Effector CD8-positive, alpha-beta T cell (primary cell): Measurements from ENCODE around the gene FAM149B1.
A peak's percentile ranks its signal among the peaks of the same experiment; 100 is the strongest.
"Not testable (repeated sequence)": the region's sequence is repeated elsewhere in the genome, so short reads cannot be mapped to it uniquely, and the experiment has no call there.

Experiments
- DNase-seq: peaks from one replicate; lab custom pipeline; 2025; lab: John Stamatoyannopoulos, UW

Gene FAM149B1

GRCh38 chr10:73233883-73234282 is 66.0 kb downstream of the FAM149B1 start:
- DNase-seq = no peak

- no peak for DNase-seq
These were observed 66.8 kb downstream of the FAM149B1 start for GRCh38 chr10:73234695-73235094.

DNA sequence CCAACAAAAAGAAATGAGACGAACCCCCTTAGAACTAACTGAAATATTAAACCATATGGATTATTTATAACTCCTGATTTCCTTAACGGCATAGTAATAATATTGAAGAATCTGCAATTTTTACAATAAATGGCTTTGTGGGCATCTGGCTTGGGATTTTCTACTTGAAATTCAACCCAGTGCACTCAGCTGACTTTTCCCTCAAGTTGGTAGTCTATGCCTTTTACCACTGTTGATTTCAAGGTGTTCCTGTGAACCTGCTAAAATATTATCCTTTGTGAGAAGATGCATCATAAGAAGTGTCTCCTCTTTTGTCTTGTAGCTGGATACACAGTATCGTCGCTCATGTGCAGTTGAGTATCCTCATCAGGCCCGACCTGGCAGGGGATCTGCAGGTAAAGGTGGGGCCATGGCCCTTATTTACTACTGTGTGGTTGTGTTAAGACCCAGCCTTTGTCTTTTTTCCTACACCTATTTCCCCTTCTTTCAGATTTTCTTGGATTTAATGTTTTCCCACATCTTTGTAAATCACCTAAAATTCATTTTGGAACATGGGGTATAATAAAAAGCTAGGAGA is 71.2 kb downstream of the FAM149B1 start:
- DNase-seq = no peak

- no peak for DNase-seq
These were observed 72.0 kb downstream of the FAM149B1 start for GRCh38 chr10:73239908-73240307.

DNA sequence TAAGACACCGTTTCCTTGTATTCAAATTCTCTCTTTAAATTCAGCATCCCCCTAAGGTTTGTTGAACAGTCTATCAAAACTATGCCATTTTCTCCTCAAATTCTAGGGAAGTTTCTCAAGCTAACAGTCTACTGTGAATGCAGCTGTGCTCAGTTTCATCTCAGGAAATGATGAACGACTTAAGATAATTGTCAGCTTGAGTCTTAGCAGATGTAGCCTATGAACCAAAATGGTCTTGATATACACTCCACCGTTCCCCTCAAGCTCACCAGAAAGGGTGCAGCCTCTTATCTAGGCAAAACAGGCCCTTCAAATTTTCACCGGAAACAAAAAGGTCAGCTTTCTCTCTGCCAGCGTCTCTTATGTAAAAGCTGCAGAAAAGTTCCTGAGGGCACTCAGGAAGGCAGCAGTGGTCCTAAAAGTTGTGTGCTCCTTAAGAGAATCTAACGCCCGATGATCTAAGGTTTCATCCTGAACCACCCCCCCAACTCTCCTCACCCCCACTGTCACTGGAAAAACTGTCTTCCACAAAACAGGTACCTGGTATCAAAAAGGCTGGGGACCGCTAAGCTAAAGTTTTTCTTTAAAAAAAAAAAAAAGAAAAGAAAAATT is 77.1 kb downstream of the FAM149B1 start:
- DNase-seq = no peak

- DNase-seq = no peak
These were observed 78.4 kb downstream of the FAM149B1 start for GRCh38 chr10:73246322-73246645.

- peak; percentile 97 for DNase-seq
These were observed 79.0 kb downstream of the FAM149B1 start, which contains the start of gene DNAJC9 for GRCh38 chr10:73246646-73247508. Gene DNAJC9, minus strand, starts transcription at chr10:73247255. Its CDS starts 66 bp downstream, at chr10:73247189.

DNA sequence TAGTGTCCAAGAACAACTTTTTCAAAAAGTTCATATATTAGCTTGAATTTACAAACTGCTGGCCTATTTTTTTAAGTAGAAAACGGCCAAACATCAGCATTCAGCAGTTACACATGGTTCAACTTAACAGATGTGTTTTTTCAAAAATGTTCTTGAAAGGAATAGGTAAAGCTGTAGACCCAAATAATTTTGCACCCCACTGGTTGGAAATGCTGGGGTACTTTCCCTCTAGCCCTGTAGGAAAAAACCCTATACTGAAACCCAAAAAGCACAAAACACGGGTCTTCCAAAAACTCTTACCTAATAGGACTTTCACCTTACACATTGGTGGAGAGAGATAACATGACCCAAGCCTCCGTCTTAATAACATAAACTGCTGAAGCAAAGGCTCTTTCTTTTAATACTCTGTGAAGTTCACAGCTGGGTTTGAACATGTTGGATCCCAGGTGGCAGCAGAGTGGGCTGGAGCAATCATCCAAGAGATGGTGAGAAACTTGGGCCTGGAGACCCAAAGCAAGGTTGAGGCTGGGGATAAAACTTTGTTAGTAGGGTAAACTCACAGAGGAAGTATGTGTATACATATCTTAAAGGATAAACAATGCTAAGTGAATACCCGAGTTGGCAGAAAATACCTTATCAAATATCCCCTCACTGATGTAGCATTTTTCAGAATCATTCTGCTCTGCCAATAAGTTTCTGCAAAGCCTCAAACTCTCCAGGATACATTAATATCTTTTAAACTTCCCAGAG is 79.8 kb downstream of the FAM149B1 start:
- DNase-seq = no peak

- no peak for DNase-seq
These were observed 80.4 kb downstream of the FAM149B1 start for GRCh38 chr10:73248259-73248724.

DNA sequence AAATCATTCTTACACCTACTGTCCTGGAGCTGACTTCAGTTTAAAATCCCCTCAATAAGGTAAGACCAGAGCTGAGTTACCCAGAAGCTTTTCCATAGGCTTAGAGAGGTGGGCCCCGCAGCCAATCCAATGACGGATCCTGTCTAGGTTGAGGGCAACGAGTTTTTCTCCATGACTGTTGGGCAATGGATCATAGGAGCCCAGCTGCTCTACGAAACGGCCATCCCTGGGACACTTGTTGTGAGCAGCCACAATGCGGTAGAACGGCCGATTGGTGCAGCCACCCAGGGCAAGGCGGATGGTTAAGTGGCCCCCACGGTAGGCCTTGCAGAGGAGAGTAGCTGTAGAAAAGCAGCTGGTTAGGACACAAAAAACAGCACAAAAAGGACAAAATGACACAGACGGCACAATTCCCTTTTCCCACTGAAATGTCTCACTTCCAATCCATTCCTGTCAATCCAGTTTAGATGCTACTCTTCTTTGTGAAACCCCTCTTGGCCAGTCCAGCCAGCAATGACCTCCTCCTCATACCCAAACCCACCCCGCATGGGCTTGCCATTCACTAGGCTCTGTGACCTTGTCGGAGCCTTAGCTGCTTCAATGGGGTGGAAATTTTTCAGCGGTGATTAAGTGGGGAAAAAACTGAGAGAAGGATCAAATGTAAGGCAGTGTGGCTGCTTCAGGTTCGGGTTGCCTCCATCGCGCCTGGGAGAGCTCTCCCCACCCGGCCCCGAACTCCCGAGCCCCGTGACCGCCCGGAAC is 83.9 kb downstream of the FAM149B1 start:
- no peak for DNase-seq

DNA sequence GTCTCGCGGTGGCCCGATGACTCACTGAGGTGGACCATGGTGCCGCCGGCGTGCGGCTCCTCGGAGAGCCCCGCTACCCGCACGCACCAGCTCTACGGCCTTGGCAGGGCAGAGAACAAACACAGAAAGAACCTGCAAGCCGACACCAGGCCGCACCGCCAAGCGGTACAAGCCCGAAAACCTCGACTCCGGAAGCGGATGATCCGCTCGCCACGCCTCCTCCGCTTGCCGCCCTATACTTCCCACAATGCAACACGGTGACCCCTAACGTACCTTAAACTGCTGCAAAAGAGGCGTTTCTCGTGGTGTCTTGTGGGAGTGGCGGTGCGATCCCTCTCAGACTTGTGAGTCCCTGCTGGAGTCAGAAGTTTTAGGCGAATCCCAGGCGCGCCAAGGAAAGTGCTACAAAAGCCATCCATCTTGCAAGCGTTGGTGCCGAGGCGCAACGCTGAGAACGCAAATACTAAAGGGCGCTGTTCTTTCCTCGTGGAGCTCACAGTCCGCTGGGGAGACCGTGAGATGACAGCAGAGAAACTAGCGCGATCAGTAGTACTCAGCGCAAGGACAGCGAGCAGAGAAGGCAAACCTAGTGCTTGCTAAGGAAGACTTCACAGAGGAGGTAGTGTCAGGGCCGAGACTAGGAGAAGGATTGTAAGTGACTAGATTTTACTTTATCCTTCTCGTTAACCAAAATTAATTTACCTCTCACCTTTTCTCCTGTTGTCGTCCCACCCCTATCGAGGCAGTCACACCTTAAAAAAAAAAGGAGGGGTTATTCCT is 84.7 kb downstream of the FAM149B1 start, which contains the start of gene MRPS16:
Gene MRPS16, minus strand, starts transcription at position 200 of the 780 bp plus-strand sequence. Its CDS starts 162 bp downstream, at position 38.
- peak; percentile 91 for DNase-seq

DNA sequence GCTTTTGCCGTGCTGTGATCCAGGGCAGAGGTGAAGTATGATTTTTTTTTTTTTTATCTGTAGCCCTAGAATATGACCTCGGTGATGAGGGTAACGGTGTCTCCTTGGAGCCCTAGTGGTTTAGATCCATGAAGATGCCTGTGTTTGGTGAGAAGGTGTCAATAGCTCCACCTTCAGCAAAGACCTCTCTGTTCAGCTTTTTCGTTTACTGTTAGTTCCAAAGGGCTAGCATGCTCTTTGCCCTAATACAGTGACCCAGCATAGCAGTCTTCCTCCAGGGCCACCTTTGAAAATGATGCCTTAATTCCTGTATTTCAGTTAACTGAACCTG is 85.3 kb downstream of the FAM149B1 start:
- DNase-seq = no peak

GRCh38 chr10:73258612-73259011 is 90.7 kb downstream of the FAM149B1 start:
- not testable (repeated sequence) for DNase-seq

DNA sequence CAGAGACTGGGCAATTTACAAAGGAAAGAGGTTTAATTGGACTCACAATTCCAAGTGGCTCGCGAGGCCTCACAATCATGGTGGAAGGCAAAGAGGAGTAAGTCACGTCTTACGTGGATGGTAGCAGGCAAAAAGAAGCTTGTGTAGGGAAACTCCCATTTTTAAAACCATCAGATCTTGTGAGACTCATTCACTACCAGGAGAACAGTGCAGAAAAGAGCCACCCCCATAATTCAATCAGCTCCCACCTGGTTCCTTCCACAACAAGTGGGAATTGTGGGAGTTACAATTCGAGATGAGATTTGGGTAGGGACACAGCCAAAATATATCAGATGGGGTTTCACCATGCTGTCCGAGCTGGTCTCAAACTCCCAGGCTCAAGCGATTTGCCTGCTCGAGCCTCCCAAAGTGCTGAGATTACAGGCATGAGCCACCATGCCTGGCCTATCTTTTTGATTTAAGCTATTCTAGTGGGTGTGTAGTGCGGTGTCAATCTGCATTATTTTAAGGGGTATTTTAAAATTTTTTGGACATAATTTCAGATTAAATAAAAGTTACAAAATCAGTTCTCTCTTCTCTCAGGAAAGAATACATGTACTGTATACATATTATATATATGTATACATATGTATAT is 93.6 kb downstream of the FAM149B1 start:
- no peak for DNase-seq

- DNase-seq = no peak
These were observed 94.3 kb downstream of the FAM149B1 start for GRCh38 chr10:73262105-73262730.

DNA sequence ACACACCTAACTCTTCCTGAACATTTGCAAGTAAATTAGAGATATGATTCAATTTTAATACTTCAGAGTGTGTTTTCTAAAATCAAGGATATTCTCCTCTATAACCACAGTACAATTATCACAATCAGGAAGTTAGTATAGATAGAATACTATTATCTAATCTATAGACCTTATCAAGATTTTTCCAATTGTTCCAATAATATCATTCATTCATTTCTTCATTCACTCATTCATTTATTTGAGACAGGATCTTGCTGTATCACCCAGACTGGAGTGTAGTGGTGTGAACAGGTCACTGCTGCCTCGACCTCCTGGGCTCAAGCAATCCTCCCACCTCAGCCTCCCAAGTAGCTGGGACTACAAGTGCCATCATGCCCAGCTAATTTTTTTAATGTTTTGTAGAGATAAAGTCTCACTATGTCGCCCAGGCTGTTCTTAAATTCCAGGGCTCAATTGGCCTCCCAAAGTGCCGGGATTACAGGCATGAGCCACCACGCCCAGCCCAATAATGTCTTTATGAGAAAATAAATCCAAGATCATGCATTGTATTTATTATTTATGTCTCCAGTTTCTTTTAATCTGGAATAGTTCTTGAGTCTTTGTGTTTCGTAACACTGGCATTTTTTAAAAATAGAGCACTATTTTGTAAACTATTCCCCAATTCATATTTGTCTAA is 95.1 kb downstream of the FAM149B1 start:
- no peak for DNase-seq

GRCh38 chr10:73263693-73264347 is 95.9 kb downstream of the FAM149B1 start:
- DNase-seq = no peak

- no peak for DNase-seq
These were observed 96.5 kb downstream of the FAM149B1 start for GRCh38 chr10:73264423-73264822.

DNA sequence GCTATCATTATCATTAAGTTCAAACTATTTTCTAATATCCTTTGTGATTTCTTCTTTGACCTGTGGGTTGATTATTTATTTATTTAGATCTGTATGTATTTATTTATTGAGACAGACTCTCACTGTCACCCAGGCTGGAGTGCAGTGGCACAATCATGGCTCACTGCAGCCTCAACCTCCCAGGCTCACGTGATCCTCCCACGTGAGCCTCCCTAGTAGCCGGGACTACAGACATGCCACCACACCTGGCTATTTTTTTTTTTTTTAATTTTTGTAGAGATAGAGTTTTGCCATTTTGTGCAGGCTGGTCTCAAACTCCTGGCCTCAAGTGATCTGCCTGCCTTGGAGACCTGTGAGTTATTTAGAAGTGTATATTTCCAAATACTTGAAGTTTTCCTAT is 113.2 kb downstream of the FAM149B1 start:
- no peak for DNase-seq
